ENCODE results near the gene FAM117B.

FAM117B gene

DNA sequence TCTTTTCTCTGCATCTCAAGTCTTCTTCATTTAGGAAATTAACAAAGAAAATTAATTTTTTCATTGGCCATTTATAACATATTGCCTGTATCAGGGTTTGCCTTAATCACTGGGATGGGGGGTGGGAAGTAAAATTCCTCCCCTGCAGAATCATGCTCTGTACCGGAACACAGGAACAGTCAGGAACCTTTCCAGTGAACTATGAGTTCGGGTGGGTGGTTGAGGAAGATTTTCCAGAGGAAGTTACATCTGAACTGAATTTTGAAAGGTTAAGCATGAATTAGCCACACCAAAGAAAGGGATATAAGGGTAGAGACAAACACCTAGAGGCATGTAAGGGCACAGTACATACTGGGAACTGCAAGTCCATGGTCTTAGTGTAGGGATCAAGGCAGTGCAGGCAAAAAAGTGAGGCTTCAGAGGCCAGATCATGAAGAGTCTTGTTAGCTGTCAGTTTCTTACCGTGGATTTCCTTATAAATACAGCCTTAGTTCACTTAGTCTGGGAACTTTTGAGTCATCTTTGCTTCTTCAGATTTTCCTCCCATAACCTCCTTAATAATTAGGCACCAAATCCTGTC lies 55.6 kb downstream of the FAM117B start:
- TF ChIP-seq, protein P1, sequence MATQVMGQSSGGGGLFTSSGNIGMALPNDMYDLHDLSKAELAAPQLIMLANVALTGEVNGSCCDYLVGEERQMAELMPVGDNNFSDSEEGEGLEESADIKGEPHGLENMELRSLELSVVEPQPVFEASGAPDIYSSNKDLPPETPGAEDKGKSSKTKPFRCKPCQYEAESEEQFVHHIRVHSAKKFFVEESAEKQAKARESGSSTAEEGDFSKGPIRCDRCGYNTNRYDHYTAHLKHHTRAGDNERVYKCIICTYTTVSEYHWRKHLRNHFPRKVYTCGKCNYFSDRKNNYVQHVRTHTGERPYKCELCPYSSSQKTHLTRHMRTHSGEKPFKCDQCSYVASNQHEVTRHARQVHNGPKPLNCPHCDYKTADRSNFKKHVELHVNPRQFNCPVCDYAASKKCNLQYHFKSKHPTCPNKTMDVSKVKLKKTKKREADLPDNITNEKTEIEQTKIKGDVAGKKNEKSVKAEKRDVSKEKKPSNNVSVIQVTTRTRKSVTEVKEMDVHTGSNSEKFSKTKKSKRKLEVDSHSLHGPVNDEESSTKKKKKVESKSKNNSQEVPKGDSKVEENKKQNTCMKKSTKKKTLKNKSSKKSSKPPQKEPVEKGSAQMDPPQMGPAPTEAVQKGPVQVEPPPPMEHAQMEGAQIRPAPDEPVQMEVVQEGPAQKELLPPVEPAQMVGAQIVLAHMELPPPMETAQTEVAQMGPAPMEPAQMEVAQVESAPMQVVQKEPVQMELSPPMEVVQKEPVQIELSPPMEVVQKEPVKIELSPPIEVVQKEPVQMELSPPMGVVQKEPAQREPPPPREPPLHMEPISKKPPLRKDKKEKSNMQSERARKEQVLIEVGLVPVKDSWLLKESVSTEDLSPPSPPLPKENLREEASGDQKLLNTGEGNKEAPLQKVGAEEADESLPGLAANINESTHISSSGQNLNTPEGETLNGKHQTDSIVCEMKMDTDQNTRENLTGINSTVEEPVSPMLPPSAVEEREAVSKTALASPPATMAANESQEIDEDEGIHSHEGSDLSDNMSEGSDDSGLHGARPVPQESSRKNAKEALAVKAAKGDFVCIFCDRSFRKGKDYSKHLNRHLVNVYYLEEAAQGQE (IDR thresholded peaks at IDR 0.05; ENCODE audit: insufficient read depth in 1 of 2, low read depth in 2 of 2, low read length in 2 of 2) = no peak
- TF ChIP-seq FOXP2 (optimal IDR thresholded peaks at IDR 0.05; ENCODE audit: borderline replicate concordance, extremely low read depth, extremely low read length, insufficient read depth) (no peak), TAF1 (IDR thresholded peaks at IDR 0.05; ENCODE audit: borderline replicate concordance, insufficient read depth, low read length) (no peak), SIN3A (IDR thresholded peaks at IDR 0.05; ENCODE audit: borderline replicate concordance, insufficient read depth, low read length) (no peak), POLR2AphosphoS5 (IDR thresholded peaks at IDR 0.05; ENCODE audit: low read depth, low read length) (no peak)

DNA sequence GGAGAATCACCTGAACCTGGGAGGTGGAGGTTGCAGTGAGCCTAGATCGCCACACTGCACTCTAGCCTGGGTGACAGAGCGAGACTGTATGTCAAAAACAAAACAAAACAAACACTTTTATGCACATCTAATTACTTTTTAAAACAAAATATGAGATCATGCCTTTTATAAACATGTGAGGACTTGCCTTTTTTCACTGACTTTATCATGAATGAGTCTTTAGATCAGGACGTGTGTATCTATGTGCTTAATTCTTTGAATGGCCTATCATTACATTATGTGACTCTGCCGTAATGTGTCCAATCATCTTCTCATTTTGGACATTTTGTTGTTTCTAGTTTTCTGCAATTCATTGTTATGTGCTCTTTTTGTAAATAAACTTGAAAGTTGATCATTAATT lies 58.7 kb downstream of the FAM117B start:
- TF ChIP-seq, protein P1 (IDR thresholded peaks at IDR 0.05; ENCODE audit: insufficient read depth in 1 of 2, low read depth in 2 of 2, low read length in 2 of 2) = no peak
- TF ChIP-seq POLR2AphosphoS5 (IDR thresholded peaks at IDR 0.05; ENCODE audit: low read depth, low read length) (no peak), TAF1 (IDR thresholded peaks at IDR 0.05; ENCODE audit: borderline replicate concordance, insufficient read depth, low read length) (no peak), FOXP2 (optimal IDR thresholded peaks at IDR 0.05; ENCODE audit: borderline replicate concordance, extremely low read depth, extremely low read length, insufficient read depth) (no peak), SIN3A (IDR thresholded peaks at IDR 0.05; ENCODE audit: borderline replicate concordance, insufficient read depth, low read length) (no peak)

DNA sequence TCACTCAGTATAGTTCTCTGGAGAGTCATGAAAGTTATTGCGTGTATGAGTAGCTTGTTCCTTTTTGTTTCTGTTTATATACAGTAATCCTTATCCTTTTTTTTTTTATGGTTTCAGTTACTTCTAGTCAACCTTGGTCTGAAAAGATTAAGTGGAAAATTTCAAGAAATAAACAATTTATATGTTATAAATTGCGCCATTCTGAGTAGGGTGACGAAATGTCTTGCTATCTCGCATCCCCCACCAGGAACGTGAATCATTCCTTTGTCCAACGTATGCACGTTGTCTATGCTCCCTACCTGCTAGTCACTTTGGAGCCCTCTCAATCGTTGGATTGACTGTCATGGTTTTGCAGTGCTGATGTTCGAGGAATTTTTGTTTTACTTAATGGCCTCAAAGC lies 60.4 kb downstream of the FAM117B start:
- TF ChIP-seq POLR2AphosphoS5 (IDR thresholded peaks at IDR 0.05; ENCODE audit: low read depth, low read length) (no peak), SIN3A (IDR thresholded peaks at IDR 0.05; ENCODE audit: borderline replicate concordance, insufficient read depth, low read length) (no peak), TAF1 (IDR thresholded peaks at IDR 0.05; ENCODE audit: borderline replicate concordance, insufficient read depth, low read length) (no peak), FOXP2 (optimal IDR thresholded peaks at IDR 0.05; ENCODE audit: borderline replicate concordance, extremely low read depth, extremely low read length, insufficient read depth) (no peak)
- TF ChIP-seq, protein P1 (IDR thresholded peaks at IDR 0.05; ENCODE audit: insufficient read depth in 1 of 2, low read depth in 2 of 2, low read length in 2 of 2) = no peak

- TF ChIP-seq POLR2AphosphoS5 (IDR thresholded peaks at IDR 0.05; ENCODE audit: low read depth, low read length) = no peak
- TF ChIP-seq, protein P1 (IDR thresholded peaks at IDR 0.05; ENCODE audit: insufficient read depth in 1 of 2, low read depth in 2 of 2, low read length in 2 of 2) = no peak
- no peak for TF ChIP-seq FOXP2 (optimal IDR thresholded peaks at IDR 0.05; ENCODE audit: borderline replicate concordance, extremely low read depth, extremely low read length, insufficient read depth)
- TF ChIP-seq TAF1 (IDR thresholded peaks at IDR 0.05; ENCODE audit: borderline replicate concordance, insufficient read depth, low read length) = no peak
- no peak for TF ChIP-seq SIN3A (IDR thresholded peaks at IDR 0.05; ENCODE audit: borderline replicate concordance, insufficient read depth, low read length)
Observed at GRCh38 chr2:202700075-202700901, 65.5 kb downstream of the FAM117B start.

Data from PFSK-1 (cell line).